A549 (cell line): ENCODE results near the gene PHC2. TPM values are rescaled to one million over a fixed set of nuclear protein-coding genes. Genes with fewer than 3 reads are reported as not detected.

Experiments
- ATAC-seq, 2 experiments: fragments of 200-7000 bp in 1 of 2; fragments of >200 bp in 1 of 2; cut with Nextera tagmentation in 1 of 2; cut with Tn5 transposase in 1 of 2; 3 replicates each; pipeline versions ENCODE4 v1.8.0 to v1.9.1; 2018 to 2020; ENCODE audit warnings: mild to moderate bottlenecking in 1 of 2, moderate library complexity in 1 of 2
- CTCF ChIA-PET: fragments of 300-600 bp; sonication (Branson Sonifier 250); formaldehyde crosslinking; extraction: SDS; loops from one replicate; lab custom pipeline; 2021; ENCODE audit warnings: antibody characterized with exemption, inconsistent platforms; lab: Yijun Ruan, JAX
- POLR2A ChIA-PET: fragments of 350-600 bp; formaldehyde crosslinking; extraction: SDS; loops from one replicate; lab custom pipeline; 2021; ENCODE audit warnings: antibody characterized with exemption, inconsistent platforms; lab: Yijun Ruan, JAX
- DNase-seq, 2 experiments: peaks; one replicate each; pipeline versions ENCODE4 v3.0.0 to v3.0.0-alpha.2; 2011 to 2016; ENCODE audit warnings: low read depth in 1 of 2, low spot score in 1 of 2
- FAIRE-seq: peaks from 2 replicates; lab custom pipeline; 2011; peaks lifted over from hg19 to GRCh38; lab: Jason Lieb, UNC
- H3K27ac ChIP-seq, 2 experiments: fragments of >200 bp; sonication (Bioruptor Twin); formaldehyde crosslinking; 3 replicates each; pipeline ENCODE4 v1.5.1; 2016 to 2017
- H3K4me1 ChIP-seq: fragments of >200 bp; sonication (Bioruptor Twin); formaldehyde crosslinking; 3 replicates; pipeline ENCODE4 v1.6.1; 2016
- H3K4me2 ChIP-seq: fragments of >200 bp; sonication (Bioruptor Twin); formaldehyde crosslinking; 3 replicates; pipeline ENCODE4 v1.6.1; 2016
- H3K4me3 ChIP-seq: fragments of >200 bp; sonication (Bioruptor Twin); formaldehyde crosslinking; 3 replicates; pipeline ENCODE4 v1.5.1; 2016
- H3K9me3 ChIP-seq: fragments of >200 bp; sonication (Bioruptor Twin); formaldehyde crosslinking; 3 replicates; pipeline ENCODE4 v1.6.1; 2016
- ATOH8 ChIP-seq: fragments of 250-450 bp; sonication (Bioruptor Pico); IDR thresholded peaks from 2 replicates; pipeline ENCODE4 v1.5.0; 2020; ENCODE audit warnings: low read depth, mild to moderate bottlenecking, moderate library complexity
- BHLHE40 ChIP-seq: IDR thresholded peaks from 2 replicates; pipeline ENCODE4 v1.6.1; 2012; ENCODE audit warnings: low read depth, low read length, inconsistent platforms
- EHF ChIP-seq: fragments of 250-450 bp; sonication (Bioruptor Pico); IDR thresholded peaks from 2 replicates; pipeline ENCODE4 v1.5.0; 2020; ENCODE audit warnings: mild to moderate bottlenecking
- EP300 ChIP-seq, 2 experiments: fragments of >200 bp; sonication (Bioruptor Twin); formaldehyde crosslinking; IDR thresholded peaks; 2 replicates in 1 of 2; 3 replicates in 1 of 2; pipeline ENCODE4 v1.6.1; 2016 to 2017
- ESRRA ChIP-seq: fragments of 150-350 bp; IDR thresholded peaks from 2 replicates; pipeline ENCODE4 v1.6.1; 2014; ENCODE audit warnings: mild to moderate bottlenecking, low read length, borderline replicate concordance
- FOXS1 ChIP-seq: fragments of 250-450 bp; sonication (Bioruptor Pico); IDR thresholded peaks from 2 replicates; pipeline ENCODE4 v1.5.0; 2020; ENCODE audit warnings: mild to moderate bottlenecking, moderate library complexity
- GATA3 ChIP-seq: IDR thresholded peaks from 2 replicates; pipeline ENCODE4 v1.6.1; 2012; ENCODE audit warnings: borderline replicate concordance
- HDAC2 ChIP-seq: fragments of 200-600 bp; sonication (generic); IDR thresholded peaks from 2 replicates; pipeline ENCODE4 v1.6.1; 2016
- HMGXB4 ChIP-seq: fragments of 250-450 bp; sonication (Bioruptor Pico); IDR thresholded peaks from 2 replicates; pipeline ENCODE4 v1.5.0; 2021; ENCODE audit warnings: mild to moderate bottlenecking, moderate library complexity, borderline replicate concordance
- HOXA7 ChIP-seq: fragments of 250-450 bp; sonication (Bioruptor Pico); IDR thresholded peaks from 2 replicates; pipeline ENCODE4 v1.5.0; 2020; ENCODE audit warnings: mild to moderate bottlenecking, moderate library complexity
- JUNB ChIP-seq: fragments of >200 bp; sonication (Bioruptor Twin); formaldehyde crosslinking; IDR thresholded peaks from 2 replicates; pipeline ENCODE4 v1.6.1; 2016
- MAFK ChIP-seq: fragments of 450-650 bp; IDR thresholded peaks from 2 replicates; pipeline ENCODE4 v1.6.1; 2014; ENCODE audit not compliant: partially characterized antibody
- NR3C1 ChIP-seq: fragments of >200 bp; sonication (Bioruptor Twin); formaldehyde crosslinking; IDR thresholded peaks from 3 replicates; pipeline ENCODE4 v1.6.1; 2017
- PBX3 ChIP-seq: IDR thresholded peaks from 2 replicates; pipeline ENCODE4 v1.6.1; 2012
- POLR2A ChIP-seq: IDR thresholded peaks from 2 replicates; pipeline ENCODE4 v1.6.1; 2012; ENCODE audit warnings: mild to moderate bottlenecking, low read length
- RARB ChIP-seq: fragments of 250-450 bp; sonication (Bioruptor Pico); IDR thresholded peaks from 2 replicates; pipeline ENCODE4 v1.8.0; 2021; ENCODE audit warnings: mild to moderate bottlenecking, moderate library complexity
- RNF2 ChIP-seq: fragments of 200-600 bp; sonication (generic); IDR thresholded peaks from 2 replicates; pipeline ENCODE4 v1.6.1; 2016; ENCODE audit warnings: low read depth, mild to moderate bottlenecking, antibody characterized with exemption, moderate library complexity, borderline replicate concordance
- SREBF2 ChIP-seq: fragments of 450-650 bp; IDR thresholded peaks from 2 replicates; pipeline ENCODE4 v1.6.1; 2014; ENCODE audit warnings: mild to moderate bottlenecking, moderate library complexity
- TFCP2L1 ChIP-seq: fragments of 250-450 bp; sonication (Bioruptor Pico); IDR thresholded peaks from 2 replicates; pipeline ENCODE4 v1.5.0; 2021; ENCODE audit warnings: mild to moderate bottlenecking
- TP53 ChIP-seq: fragments of 250-450 bp; sonication (Bioruptor Pico); IDR thresholded peaks from 2 replicates; pipeline ENCODE4 v1.5.0; 2021; ENCODE audit warnings: mild to moderate bottlenecking, moderate library complexity
- ZFP36 ChIP-seq: fragments of 450-650 bp; IDR thresholded peaks from 2 replicates; pipeline ENCODE4 v1.6.1; 2014; ENCODE audit warnings: borderline replicate concordance; ENCODE audit not compliant: partially characterized antibody
- WGBS: methylation state at CpG from one replicate; pipeline ENCODE4 v1.1.6; 2017; ENCODE audit errors: missing lambda C conversion rate; 5-methylcytosine and 5-hydroxymethylcytosine counted together
- polyA plus RNA-seq, 4 experiments: library from polyadenylated mRNA; depleted of rRNA in 3 of 4; stranded (reverse); fragments of >200 nt; fragmentation: RNase III in 1 of 4; extraction: RNeasy Plus Mini Kit Qiagen cat#74134 plus additional on column Dnase treatment in 1 of 4; gene quantifications; 2 replicates in 3 of 4; 3 replicates in 1 of 4; pipeline ENCODE4 v1.2.3, GENCODE V29; 2011 to 2017
- TF ChIP-seq, protein P1 (sequence below): fragments of 150-350 bp; IDR thresholded peaks from 2 replicates; pipeline ENCODE4 v1.6.1; 2014; ENCODE audit warnings: low read depth, mild to moderate bottlenecking, low read length
- TF ChIP-seq, protein P2 (sequence below): fragments of 200-600 bp; sonication (generic); IDR thresholded peaks from 2 replicates; pipeline ENCODE4 v1.6.1; 2016; ENCODE audit warnings: antibody characterized with exemption, mild to moderate bottlenecking, moderate library complexity

PHC2 gene
- polyA plus RNA-seq, 2 of the 4 experiments (the other 2 are of a cell fraction), result 29.9 to 33.2 TPM

DNA sequence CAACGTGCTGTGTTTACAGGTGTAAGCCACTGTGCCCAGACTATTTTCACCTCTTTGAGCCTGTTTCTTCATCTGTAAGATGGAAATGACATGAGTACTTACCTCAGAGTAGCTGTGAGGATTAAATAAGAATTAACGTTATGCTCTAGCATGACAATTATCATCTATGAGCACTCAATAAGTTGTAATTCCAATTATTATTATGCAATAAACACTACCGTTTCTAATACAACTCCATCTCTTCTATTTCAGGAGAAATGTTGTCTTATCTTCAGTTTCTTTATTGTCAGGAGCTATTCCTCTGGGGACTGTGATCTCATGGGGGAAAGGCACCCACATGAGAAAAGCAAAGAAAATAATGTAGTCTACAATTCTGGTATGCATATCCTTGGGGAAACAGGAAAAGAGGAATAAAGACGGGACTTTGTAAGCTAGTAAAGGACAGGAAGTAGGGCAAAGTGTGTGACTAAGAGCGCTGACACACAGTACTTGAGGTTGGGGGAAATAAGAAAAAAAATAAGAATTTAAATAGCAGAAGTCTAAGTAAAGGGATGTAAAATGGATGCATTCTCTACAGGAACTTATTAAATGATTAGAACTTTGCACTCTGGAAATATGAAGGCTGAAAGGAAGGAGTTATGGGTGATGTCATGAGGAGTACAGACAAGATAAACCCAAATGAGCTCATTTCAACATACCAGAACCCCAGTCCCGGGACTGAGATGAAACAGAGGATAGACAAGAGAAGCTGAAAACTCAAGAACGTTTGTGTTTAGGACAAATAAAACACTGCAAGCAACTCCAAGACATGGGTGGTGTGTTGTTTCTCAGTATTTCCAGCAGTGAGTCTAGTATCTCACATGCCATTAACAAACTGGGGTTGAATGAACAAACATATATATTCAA, 9.8 kb downstream of the PHC2 start:
- Histone ChIP-seq H3K4me3 (no peak overlapping the region), H3K9me3 (peaks cover 9% of the 10 kb centered on the region; the same call in 1 of the 3 replicates), H3K4me1 (no peaks in the 10 kb centered on the region), H3K27ac (no peak overlapping the region), H3K4me2 (no peak overlapping the region)
- ChIA-PET POLR2A (no interaction called here), CTCF (interaction anchor here (1.0 kb wide), 1 partner anchor 34 kb away, joined by 5 read pairs; no protein-coding TSS in a partner anchor)
- WGBS, result 49% methylated on average over 7 of the region's 7 CpGs
- FAIRE-seq, result no peak
- TF ChIP-seq, protein P1, sequence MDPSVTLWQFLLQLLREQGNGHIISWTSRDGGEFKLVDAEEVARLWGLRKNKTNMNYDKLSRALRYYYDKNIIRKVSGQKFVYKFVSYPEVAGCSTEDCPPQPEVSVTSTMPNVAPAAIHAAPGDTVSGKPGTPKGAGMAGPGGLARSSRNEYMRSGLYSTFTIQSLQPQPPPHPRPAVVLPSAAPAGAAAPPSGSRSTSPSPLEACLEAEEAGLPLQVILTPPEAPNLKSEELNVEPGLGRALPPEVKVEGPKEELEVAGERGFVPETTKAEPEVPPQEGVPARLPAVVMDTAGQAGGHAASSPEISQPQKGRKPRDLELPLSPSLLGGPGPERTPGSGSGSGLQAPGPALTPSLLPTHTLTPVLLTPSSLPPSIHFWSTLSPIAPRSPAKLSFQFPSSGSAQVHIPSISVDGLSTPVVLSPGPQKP, result no peak
- TF ChIP-seq RARB (CRISPR knock-in tag) (no peak), ATOH8 (CRISPR knock-in tag) (no peak), NR3C1 (no peak), TP53 (no peak), EHF (CRISPR knock-in tag) (no peak), HDAC2 (no peak), TFCP2L1 (CRISPR knock-in tag) (no peak), MAFK (no peak), FOXS1 (CRISPR knock-in tag) (no peak), HMGXB4 (CRISPR knock-in tag) (no peak), SREBF2 (no peak), HOXA7 (CRISPR knock-in tag) (no peak), POLR2A (no peak), BHLHE40 (no peak), EP300 (IDR thresholded peaks at IDR 0.05) (no peak), GATA3 (no peak), PBX3 (no peak), ESRRA (no peak)
- no peak for ATAC-seq
- DNase-seq, result no peak

DNA sequence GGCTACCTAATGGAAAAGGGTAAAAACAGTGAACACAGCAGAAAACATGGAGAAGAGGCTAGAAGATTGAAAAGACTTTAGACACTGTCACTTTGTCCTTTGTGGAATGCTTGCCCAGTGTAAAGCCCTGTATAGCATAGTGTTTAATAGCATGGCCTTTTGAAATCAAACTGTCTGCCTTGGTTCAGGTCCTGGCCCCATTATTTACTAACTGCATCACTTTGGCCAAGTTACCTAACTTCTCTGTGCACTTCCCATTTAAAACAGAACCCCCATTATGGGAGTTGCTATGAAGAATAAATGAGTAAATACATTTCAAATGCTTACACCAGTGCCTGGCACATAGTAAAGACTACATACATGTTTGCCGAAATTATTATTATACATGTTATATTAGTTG, 12.1 kb downstream of the PHC2 start:
- no peak overlapping the region for H3K4me3 ChIP-seq
- FAIRE-seq (no peak), ATAC-seq (no peak), DNase-seq (no peak)
- H3K4me2 ChIP-seq, result no peak overlapping the region
- 90% methylated on average over 1 of the region's 1 CpG for WGBS
- no peak for TF ChIP-seq GATA3
- no peak for TF ChIP-seq ZFP36
- TF ChIP-seq JUNB, result no peak
- no peak for TF ChIP-seq RNF2
- no peak for TF ChIP-seq POLR2A
- TF ChIP-seq, protein P2, sequence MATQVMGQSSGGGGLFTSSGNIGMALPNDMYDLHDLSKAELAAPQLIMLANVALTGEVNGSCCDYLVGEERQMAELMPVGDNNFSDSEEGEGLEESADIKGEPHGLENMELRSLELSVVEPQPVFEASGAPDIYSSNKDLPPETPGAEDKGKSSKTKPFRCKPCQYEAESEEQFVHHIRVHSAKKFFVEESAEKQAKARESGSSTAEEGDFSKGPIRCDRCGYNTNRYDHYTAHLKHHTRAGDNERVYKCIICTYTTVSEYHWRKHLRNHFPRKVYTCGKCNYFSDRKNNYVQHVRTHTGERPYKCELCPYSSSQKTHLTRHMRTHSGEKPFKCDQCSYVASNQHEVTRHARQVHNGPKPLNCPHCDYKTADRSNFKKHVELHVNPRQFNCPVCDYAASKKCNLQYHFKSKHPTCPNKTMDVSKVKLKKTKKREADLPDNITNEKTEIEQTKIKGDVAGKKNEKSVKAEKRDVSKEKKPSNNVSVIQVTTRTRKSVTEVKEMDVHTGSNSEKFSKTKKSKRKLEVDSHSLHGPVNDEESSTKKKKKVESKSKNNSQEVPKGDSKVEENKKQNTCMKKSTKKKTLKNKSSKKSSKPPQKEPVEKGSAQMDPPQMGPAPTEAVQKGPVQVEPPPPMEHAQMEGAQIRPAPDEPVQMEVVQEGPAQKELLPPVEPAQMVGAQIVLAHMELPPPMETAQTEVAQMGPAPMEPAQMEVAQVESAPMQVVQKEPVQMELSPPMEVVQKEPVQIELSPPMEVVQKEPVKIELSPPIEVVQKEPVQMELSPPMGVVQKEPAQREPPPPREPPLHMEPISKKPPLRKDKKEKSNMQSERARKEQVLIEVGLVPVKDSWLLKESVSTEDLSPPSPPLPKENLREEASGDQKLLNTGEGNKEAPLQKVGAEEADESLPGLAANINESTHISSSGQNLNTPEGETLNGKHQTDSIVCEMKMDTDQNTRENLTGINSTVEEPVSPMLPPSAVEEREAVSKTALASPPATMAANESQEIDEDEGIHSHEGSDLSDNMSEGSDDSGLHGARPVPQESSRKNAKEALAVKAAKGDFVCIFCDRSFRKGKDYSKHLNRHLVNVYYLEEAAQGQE, result no peak
- H3K9me3 ChIP-seq, result peaks cover 27% of the 10 kb centered on the region; the same call in 2 of the 3 replicates
- no peaks in the 10 kb centered on the region for H3K4me1 ChIP-seq
- ChIA-PET POLR2A (no interaction called here), CTCF (interaction anchor here (1.5 kb wide), 1 partner anchor 52 kb away, joined by 3 read pairs; no protein-coding TSS in a partner anchor)
- no peak overlapping the region for H3K27ac ChIP-seq
